Activated naive CD4-positive, alpha-beta T cell treated with anti-CD3 and anti-CD28 coated beads, Interleukin-2, amount 50 U/mL, for 72 hours (primary cell): Measurements from ENCODE around the gene KRTAP10-3. TPM values are rescaled to one million over a fixed set of nuclear protein-coding genes. Genes with fewer than 3 reads are reported as not detected.

Experiments
- ATAC-seq, 2 donors: fragments of 150-1000 bp; cut with Tn5 transposase; 2 replicates each; pipeline ENCODE4 v1.10.0; 2021; ENCODE audit warnings: mild to moderate bottlenecking in 2 of 2, moderate library complexity in 2 of 2
- DNase-seq, 2 donors: peaks; one replicate each; pipeline ENCODE4 v3.0.0; 2021 to 2022; ENCODE audit warnings: low spot score in 2 of 2
- H3K27ac Mint-ChIP-seq, 2 donors: one replicate each; pipeline ENCODE4 v1.8.0; 2022; ENCODE audit warnings: mild to moderate bottlenecking in 2 of 2, mixed read lengths in 2 of 2
- H3K36me3 Mint-ChIP-seq, 2 donors: one replicate each; pipeline ENCODE4 v1.8.0; 2022; ENCODE audit warnings: mixed read lengths in 2 of 2
- H3K9me3 Mint-ChIP-seq, 2 donors: one replicate each; pipeline ENCODE4 v1.8.0; 2022; ENCODE audit warnings: mixed read lengths in 2 of 2
- total RNA-seq, 2 donors: library from RNA; stranded (reverse); gene quantifications; one replicate each; pipeline ENCODE4 v1.2.3, GENCODE V29; 2022

The KRTAP10-3 gene
- total RNA-seq, 2 donors from 2014 or later = not detected

- H3K9me3 Mint-ChIP-seq = no peaks in the 10 kb centered on the region
- DNase-seq (peak in 1 of 2 donors; percentile 44), ATAC-seq (no peak)
- no peaks in the 10 kb centered on the region for H3K36me3 Mint-ChIP-seq
- no peak overlapping the region for H3K27ac Mint-ChIP-seq
Observed at GRCh38 chr21:44529503-44530125, 29.0 kb downstream of the KRTAP10-3 start.

- H3K36me3 Mint-ChIP-seq = no peaks in the 10 kb centered on the region
- ATAC-seq (no peak), DNase-seq (peak in 1 of 2 donors; percentile 48)
- no peak overlapping the region for H3K27ac Mint-ChIP-seq
- no peaks in the 10 kb centered on the region for H3K9me3 Mint-ChIP-seq
Observed at GRCh38 chr21:44529011-44529421, 29.6 kb downstream of the KRTAP10-3 start.

- Mint-ChIP-seq H3K9me3 (no peaks in the 10 kb centered on the region), H3K27ac (no peak overlapping the region), H3K36me3 (no peaks in the 10 kb centered on the region)
- ATAC-seq (no peak), DNase-seq (no peak)
Observed at GRCh38 chr21:44528634-44528995, 30.0 kb downstream of the KRTAP10-3 start.

- no peak for ATAC-seq
- H3K27ac Mint-ChIP-seq = peak overlapping the region in 1 of 2 donors; percentile 24
Observed at GRCh38 chr21:44527983-44528633, 30.5 kb downstream of the KRTAP10-3 start.

GRCh38 chr21:44527156-44527982 is 31.2 kb downstream of the KRTAP10-3 start:
- DNase-seq (peak in 1 of 2 donors; percentile 23), ATAC-seq (no peak)
- Mint-ChIP-seq H3K9me3 (no peaks in the 10 kb centered on the region), H3K36me3 (no peaks in the 10 kb centered on the region), H3K27ac (no peak overlapping the region)

More at GRCh38 chr21:44527983-44528633, 30.5 kb downstream of the KRTAP10-3 start:
- Mint-ChIP-seq H3K36me3 (no peaks in the 10 kb centered on the region), H3K9me3 (no peaks in the 10 kb centered on the region)
- DNase-seq = peak in 1 of 2 donors; percentile 33

GRCh38 chr21:44526096-44526997 is 32.2 kb downstream of the KRTAP10-3 start:
- Mint-ChIP-seq H3K36me3 (no peaks in the 10 kb centered on the region), H3K27ac (no peak overlapping the region), H3K9me3 (no peaks in the 10 kb centered on the region)
- no peak for ATAC-seq
- DNase-seq = peak in 1 of 2 donors; percentile 26

GRCh38 chr21:44525391-44526095 is 33.1 kb downstream of the KRTAP10-3 start:
- DNase-seq = peak in 1 of 2 donors; percentile 37
- H3K27ac Mint-ChIP-seq = no peak overlapping the region
- H3K36me3 Mint-ChIP-seq = no peaks in the 10 kb centered on the region
- ATAC-seq = no peak
- H3K9me3 Mint-ChIP-seq = no peaks in the 10 kb centered on the region

- peak; percentile 48 to 62 for ATAC-seq
- peak in 1 of 2 donors; percentile 7 for DNase-seq
- no peaks in the 10 kb centered on the region for H3K9me3 Mint-ChIP-seq
Observed at GRCh38 chr21:44524414-44525371, 33.9 kb downstream of the KRTAP10-3 start.

GRCh38 chr21:44523567-44524413 is 34.8 kb downstream of the KRTAP10-3 start:
- ATAC-seq (peak; percentile 22 to 25), DNase-seq (peak in 1 of 2 donors; percentile 9)
- Mint-ChIP-seq H3K36me3 (no peaks in the 10 kb centered on the region), H3K9me3 (no peaks in the 10 kb centered on the region), H3K27ac (no peak overlapping the region)

More at GRCh38 chr21:44524414-44525371, 33.9 kb downstream of the KRTAP10-3 start:
- Mint-ChIP-seq H3K36me3 (no peaks in the 10 kb centered on the region), H3K27ac (no peak overlapping the region)

GRCh38 chr21:44522753-44523204 is 35.8 kb downstream of the KRTAP10-3 start:
- Mint-ChIP-seq H3K36me3 (no peaks in the 10 kb centered on the region), H3K27ac (no peak overlapping the region), H3K9me3 (no peaks in the 10 kb centered on the region)
- ATAC-seq (peak in 1 of 2 donors; percentile 17), DNase-seq (peak in 1 of 2 donors; percentile 50)

GRCh38 chr21:44521928-44522752 is 36.5 kb downstream of the KRTAP10-3 start:
- ATAC-seq = peak in 1 of 2 donors; percentile 6
- Mint-ChIP-seq H3K36me3 (no peaks in the 10 kb centered on the region), H3K27ac (no peak overlapping the region), H3K9me3 (no peaks in the 10 kb centered on the region)
- DNase-seq = peak in 1 of 2 donors; percentile 48

GRCh38 chr21:44521301-44521927 is 37.2 kb downstream of the KRTAP10-3 start:
- H3K27ac Mint-ChIP-seq = no peak overlapping the region
- ATAC-seq = no peak

More at GRCh38 chr21:44521301-44521927, 37.2 kb downstream of the KRTAP10-3 start:
- Mint-ChIP-seq H3K9me3 (no peaks in the 10 kb centered on the region), H3K36me3 (no peaks in the 10 kb centered on the region)
- peak in 1 of 2 donors; percentile 43 for DNase-seq
